OCI-LY7 (cell line): ENCODE measurements around the gene GRAMD1B. TPM values are rescaled to one million over a fixed set of nuclear protein-coding genes. Genes with fewer than 3 reads are reported as not detected.

Source experiments
- BruUV-seq: library from RNA; stranded (reverse); fragments of 400-500 nt; replicated peaks from 2 replicates; lab custom pipeline; 2021; lab: Mats Ljungman, UMichigan
- CTCF ChIA-PET: fragments of 300-600 bp; sonication (Branson Sonifier 250); formaldehyde crosslinking; loops from one replicate; lab custom pipeline; 2022; ENCODE audit warnings: antibody characterized with exemption; ENCODE audit not compliant: unreplicated experiment; lab: Charles Lee
- POLR2A ChIA-PET: fragments of 300-600 bp; sonication (Branson Sonifier 250); formaldehyde crosslinking; loops from one replicate; lab custom pipeline; 2022; ENCODE audit warnings: antibody characterized with exemption; lab: Charles Lee
- DNase-seq: peaks from one replicate; pipeline ENCODE4 v3.0.0-alpha.2; 2015; ENCODE audit warnings: low spot score
- H2AFZ ChIP-seq: fragments of 200-600 bp; sonication (generic), shearing (Covaris generic); 2 replicates; pipeline ENCODE4 v1.6.1; 2014; ENCODE audit warnings: mild to moderate bottlenecking, antibody characterized with exemption, low read length, moderate library complexity
- H3K27ac ChIP-seq: fragments of 200-600 bp; sonication (generic); 2 replicates; pipeline ENCODE4 v1.5.1; 2014; ENCODE audit warnings: mixed run types, low read depth, mild to moderate bottlenecking, moderate library complexity, low read length, inconsistent platforms; ENCODE audit not compliant: poor library complexity, severe bottlenecking
- H3K36me3 ChIP-seq: fragments of 200-600 bp; sonication (generic); 2 replicates; pipeline ENCODE4 v1.6.1; 2014; ENCODE audit warnings: mild to moderate bottlenecking, antibody characterized with exemption, low read length, moderate library complexity, mixed read lengths; ENCODE audit not compliant: insufficient read depth
- H3K4me1 ChIP-seq: fragments of 200-600 bp; sonication (generic); 2 replicates; pipeline ENCODE4 v1.5.1; 2014; ENCODE audit warnings: mild to moderate bottlenecking, low read length; ENCODE audit not compliant: insufficient read depth, poor library complexity, severe bottlenecking
- H3K4me2 ChIP-seq: fragments of 200-600 bp; sonication (generic); 2 replicates; pipeline ENCODE4 v1.6.1; 2014; ENCODE audit warnings: mild to moderate bottlenecking, low read length
- H3K4me3 ChIP-seq: fragments of 200-600 bp; sonication (generic); 2 replicates; pipeline ENCODE4 v1.5.1; 2014; ENCODE audit warnings: mild to moderate bottlenecking, low read depth, low read length; ENCODE audit not compliant: poor library complexity, severe bottlenecking
- H3K79me2 ChIP-seq: fragments of 200-600 bp; sonication (generic); 2 replicates; pipeline ENCODE4 v1.6.1; 2016; ENCODE audit warnings: low read depth, mild to moderate bottlenecking, low read length, moderate library complexity, mixed read lengths; ENCODE audit not compliant: insufficient read depth
- H3K9me2 ChIP-seq: fragments of 200-600 bp; sonication (generic); 2 replicates; pipeline ENCODE4 v1.6.1; 2016; ENCODE audit warnings: mild to moderate bottlenecking, low read length, mixed read lengths; ENCODE audit not compliant: insufficient read depth
- H3K9me3 ChIP-seq: fragments of 200-600 bp; sonication (generic); 2 replicates; pipeline ENCODE4 v1.6.1; 2014; ENCODE audit warnings: mild to moderate bottlenecking, mixed run types, low read length, mixed read lengths
- H4K20me1 ChIP-seq: fragments of 200-600 bp; sonication (generic); 2 replicates; pipeline ENCODE4 v1.6.1; 2014; ENCODE audit warnings: mild to moderate bottlenecking, antibody characterized with exemption, low read length, moderate library complexity, mixed read lengths; ENCODE audit not compliant: insufficient read depth
- CTCF ChIP-seq: fragments of 200-600 bp; sonication (generic); conservative IDR thresholded peaks from 2 replicates; pipeline ENCODE4 v1.5.1; 2014; ENCODE audit warnings: mild to moderate bottlenecking, antibody characterized with exemption, low read length, moderate library complexity, mixed read lengths
- EZH2phosphoT487 ChIP-seq: fragments of 200-600 bp; sonication (generic); IDR thresholded peaks from 2 replicates; pipeline ENCODE4 v1.6.1; 2018; ENCODE audit warnings: low read depth, borderline replicate concordance, mild to moderate bottlenecking, mixed run types, antibody characterized with exemption, low read length, moderate library complexity, mixed read lengths
- intact Hi-C: fragments of 100-400 bp; cut with micrococcal nuclease; formaldehyde crosslinking; loops from one replicate; pipeline ENCODE4 v1.10.0; 2022; ENCODE audit not compliant: unreplicated experiment
- total RNA-seq, 2 experiments: library from RNA; depleted of rRNA in 1 of 2; stranded (reverse); fragments of >200 nt in 1 of 2; shearing (Covaris generic) in 1 of 2; gene quantifications; 2 replicates each; pipeline ENCODE4 v1.2.3, GENCODE V29; 2014 to 2022

The GRAMD1B gene
- total RNA-seq, 2 experiments from 2014 or later: 0.16 TPM; not detected in 1

- H3K4me2 ChIP-seq: no peak overlapping the region
- no peak overlapping the region for H3K4me3 ChIP-seq
- no peaks in the 10 kb centered on the region for H3K36me3 ChIP-seq
- intact Hi-C loops: no loop called here
- TF ChIP-seq EZH2phosphoT487 (no peak), CTCF (no peak)
- no peak overlapping the region for H2AFZ ChIP-seq
- BruUV-seq: no TSS peak
- H3K9me3 ChIP-seq: no peaks in the 10 kb centered on the region
- no peaks in the 10 kb centered on the region for H4K20me1 ChIP-seq
- CTCF ChIA-PET: no interaction called here
- no peaks in the 10 kb centered on the region for H3K9me2 ChIP-seq
- H3K4me1 ChIP-seq: no peaks in the 10 kb centered on the region
- no peak for DNase-seq
- H3K27ac ChIP-seq: no peak overlapping the region
- no peaks in the 10 kb centered on the region for H3K79me2 ChIP-seq
- POLR2A ChIA-PET: no interaction called here
Observed at GRCh38 chr11:123588864-123589262, 158.8 kb downstream of the GRAMD1B start.

DNA sequence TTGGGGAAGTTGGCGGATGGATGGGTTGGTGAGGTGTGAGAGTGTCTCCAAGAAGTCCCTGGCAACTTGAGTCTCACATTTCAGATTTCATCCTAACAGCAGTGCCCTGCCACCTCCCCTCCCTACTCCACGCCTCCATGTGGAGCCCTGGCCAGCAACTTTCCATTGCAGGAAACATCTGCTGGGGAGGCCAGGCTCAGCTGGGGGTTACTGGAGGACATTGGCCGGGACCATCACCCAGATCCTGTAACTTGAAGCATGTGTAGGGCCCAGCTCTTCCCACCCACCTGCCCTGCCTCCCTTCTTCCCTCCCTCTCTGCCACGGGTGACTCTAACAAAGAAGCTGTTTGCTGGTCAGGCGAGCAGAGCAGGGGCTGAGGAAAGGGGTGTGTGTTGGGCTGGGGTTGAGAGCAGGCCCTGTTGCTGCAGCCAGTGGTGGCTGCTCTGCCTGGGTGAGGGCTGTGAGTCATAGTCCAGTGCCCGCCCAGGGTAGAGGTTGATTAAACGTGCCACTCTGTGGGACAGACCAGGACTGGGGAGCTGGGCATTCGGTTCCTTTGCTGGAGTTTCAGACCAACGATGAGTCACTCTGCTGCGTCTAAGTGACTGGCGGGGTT is 160.3 kb downstream of the GRAMD1B start:
- Histone ChIP-seq H3K79me2 (no peaks in the 10 kb centered on the region), H3K36me3 (no peaks in the 10 kb centered on the region), H3K4me1 (no peaks in the 10 kb centered on the region), H2AFZ (no peak overlapping the region), H3K27ac (no peak overlapping the region), H3K9me3 (no peaks in the 10 kb centered on the region), H4K20me1 (no peaks in the 10 kb centered on the region), H3K4me3 (no peak overlapping the region), H3K9me2 (no peaks in the 10 kb centered on the region), H3K4me2 (no peak overlapping the region)
- no peak for DNase-seq
- TF ChIP-seq EZH2phosphoT487 (no peak), CTCF (no peak)
- intact Hi-C loops: no loop called here
- CTCF ChIA-PET: no interaction called here
- BruUV-seq: no TSS peak
- POLR2A ChIA-PET: no interaction called here

- Histone ChIP-seq H3K9me2 (no peaks in the 10 kb centered on the region), H3K4me1 (no peaks in the 10 kb centered on the region), H3K9me3 (no peaks in the 10 kb centered on the region), H3K79me2 (no peaks in the 10 kb centered on the region), H3K4me2 (no peak overlapping the region), H4K20me1 (no peaks in the 10 kb centered on the region), H3K36me3 (no peaks in the 10 kb centered on the region), H3K4me3 (no peak overlapping the region), H2AFZ (no peak overlapping the region), H3K27ac (no peak overlapping the region)
- intact Hi-C loops: no loop called here
- BruUV-seq: no TSS peak
- POLR2A ChIA-PET: no interaction called here
- no peak for DNase-seq
- CTCF ChIA-PET: no interaction called here
- no peak for TF ChIP-seq EZH2phosphoT487
- TF ChIP-seq CTCF: no peak
Observed at GRCh38 chr11:123593570-123593969, 163.5 kb downstream of the GRAMD1B start.
